HS-5 (cell line): Measurements from ENCODE around the gene GLIS1.
"Not testable (repeated sequence)": the region's sequence is repeated elsewhere in the genome, so short reads cannot be mapped to it uniquely, and the experiment has no call there.

Experiments used
- DNase-seq: peaks from one replicate; pipeline ENCODE4 v3.0.0-alpha.2; 2012; ENCODE audit warnings: low read depth

GLIS1 gene

DNA sequence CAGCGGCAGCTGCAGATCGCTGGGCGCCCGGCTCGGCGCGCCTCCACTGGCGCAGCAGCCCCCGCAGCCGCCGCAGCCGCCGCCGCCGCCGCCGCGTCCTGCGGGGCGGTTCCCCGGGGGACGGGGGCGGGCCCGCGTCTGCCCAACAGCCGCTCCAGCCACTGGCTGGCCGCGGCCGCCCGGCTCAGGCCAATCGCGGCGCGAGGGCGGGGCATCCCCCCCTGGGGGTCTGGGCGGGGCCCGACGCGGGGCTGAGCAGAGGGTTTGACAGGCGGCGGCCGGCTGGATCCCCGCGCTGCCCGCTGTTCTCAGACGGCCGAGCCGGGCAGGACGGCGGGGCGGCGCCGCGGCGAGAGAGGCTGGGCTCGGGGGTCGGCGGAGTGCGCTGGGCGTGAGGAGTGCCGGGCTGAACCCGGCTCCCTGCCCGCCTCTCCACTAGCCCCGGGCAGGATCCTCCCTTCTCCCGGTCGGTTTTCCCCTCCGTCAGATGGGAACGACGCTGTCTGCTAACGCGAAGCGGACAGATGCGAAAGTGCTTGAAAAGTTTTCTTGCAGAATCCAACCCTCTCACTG is at the start of gene GLIS1:
TSS of gene GLIS1 (minus strand) at position 56 of the 573 bp plus-strand sequence. CDS start 1,100 bp downstream, outside the sequence.
- peak; percentile 33 for DNase-seq

DNA sequence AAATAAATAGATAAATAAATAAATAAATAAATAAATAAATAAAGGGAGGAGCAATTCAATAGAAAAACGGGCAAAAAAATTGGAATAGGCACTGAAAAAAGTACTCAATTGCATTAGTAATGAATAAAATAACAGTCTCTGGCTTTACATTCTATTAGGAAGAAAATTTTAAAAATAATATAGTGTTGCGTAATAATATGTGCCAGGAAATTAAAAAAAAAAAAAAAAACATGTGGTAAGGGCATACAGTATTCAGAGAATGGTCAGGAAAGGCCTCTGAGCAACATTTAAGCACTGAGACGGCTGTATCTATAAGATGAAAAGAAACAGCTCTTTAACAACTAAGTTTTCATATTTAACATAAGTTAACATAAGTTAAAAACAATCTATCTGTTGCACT is 48.7 kb upstream of the GLIS1 start:
- no peak for DNase-seq

DNA sequence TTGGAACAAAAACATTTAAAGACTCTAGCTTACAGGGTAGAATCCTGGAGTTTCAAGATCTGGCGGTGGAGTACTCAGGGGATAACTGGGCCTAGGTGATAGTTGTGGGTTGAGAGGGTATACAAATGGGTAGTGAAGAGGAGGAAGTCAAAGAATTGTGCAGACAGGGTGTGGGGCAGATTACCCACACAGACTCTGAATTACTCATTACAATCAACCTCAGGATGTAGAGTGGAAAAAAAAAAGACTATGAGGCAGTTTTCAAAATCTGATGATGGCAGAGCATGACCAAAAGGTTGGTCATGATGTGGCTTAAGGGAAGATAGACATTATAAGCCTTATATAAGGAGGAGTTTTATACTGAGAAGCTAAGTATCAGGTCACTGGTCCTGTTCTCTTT is 44.1 kb upstream of the GLIS1 start:
- no peak for DNase-seq

DNA sequence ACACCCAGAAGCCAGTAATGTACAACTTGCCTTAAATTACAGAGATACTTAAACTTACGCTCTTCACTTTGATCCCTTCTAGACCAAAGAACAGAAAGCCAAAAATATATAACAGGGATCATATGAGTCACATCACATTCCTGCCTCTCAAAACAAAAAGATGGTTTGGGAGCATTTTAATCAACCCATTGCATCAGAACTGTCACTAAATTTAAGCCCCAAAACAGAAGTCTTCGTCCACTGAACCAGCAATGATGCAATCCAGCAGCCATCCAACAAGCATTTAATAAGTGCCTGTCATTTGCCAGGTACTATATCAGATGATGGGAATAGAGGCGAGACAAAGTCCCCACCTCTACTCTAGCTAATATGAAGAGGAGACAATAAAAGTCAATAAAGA is 42.7 kb upstream of the GLIS1 start:
- no peak for DNase-seq

DNA sequence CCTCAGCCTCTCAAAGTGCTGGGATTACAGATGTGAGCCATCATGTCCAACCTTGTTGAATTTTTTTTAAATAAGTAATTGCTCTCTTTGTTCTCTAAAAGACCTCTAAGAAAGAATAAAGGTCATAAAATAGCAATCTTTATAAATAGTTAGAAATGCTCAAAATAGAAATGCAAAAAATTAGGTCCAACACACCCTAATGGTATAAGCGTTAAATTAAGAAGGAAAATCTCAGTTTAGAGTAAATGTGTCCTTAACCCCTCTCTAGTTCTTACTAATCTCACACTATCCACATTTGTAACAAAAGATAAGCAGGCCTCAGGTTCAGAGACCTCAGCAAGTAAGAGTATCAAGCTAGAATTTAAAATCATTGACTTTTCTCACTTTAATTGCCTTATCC is 38.3 kb upstream of the GLIS1 start:
- DNase-seq = no peak

DNA sequence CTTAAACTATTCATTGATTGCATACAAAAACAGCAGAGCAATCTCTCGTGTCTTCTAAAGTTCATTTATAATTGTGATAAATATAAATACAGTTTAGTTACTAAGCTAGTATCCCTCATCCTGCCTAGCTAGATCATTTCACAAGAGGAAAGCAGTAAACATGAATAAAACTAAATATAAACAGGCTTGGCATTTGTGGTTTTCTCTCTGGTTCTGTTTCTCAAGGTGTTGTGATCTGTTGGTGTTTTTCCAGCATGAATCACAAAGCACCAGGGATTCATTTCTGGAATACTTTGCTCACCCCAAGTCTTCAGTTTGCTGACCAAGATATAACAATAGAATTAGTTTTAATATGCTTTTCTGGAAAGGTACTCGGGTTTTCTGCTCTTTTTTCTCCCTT is 32.7 kb upstream of the GLIS1 start:
- DNase-seq = no peak

DNA sequence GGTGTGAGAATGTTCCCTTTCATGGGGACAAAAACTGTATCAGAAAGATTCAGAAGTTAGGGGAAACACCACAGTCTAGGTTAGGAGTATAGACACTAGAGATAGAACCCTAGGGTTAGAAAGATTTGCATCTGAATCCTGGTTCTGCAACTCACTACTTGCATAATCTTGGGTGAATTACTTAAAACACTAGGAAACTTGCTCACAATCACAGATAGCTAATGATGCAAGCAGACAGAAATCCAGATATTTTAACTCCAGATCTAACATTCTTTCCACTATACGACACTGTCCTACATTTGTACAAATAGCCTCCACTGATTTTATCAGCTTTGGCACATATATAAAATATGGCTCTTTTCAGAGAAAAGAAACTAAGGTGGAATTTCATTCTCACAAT is 30.8 kb upstream of the GLIS1 start:
- no peak for DNase-seq

DNA sequence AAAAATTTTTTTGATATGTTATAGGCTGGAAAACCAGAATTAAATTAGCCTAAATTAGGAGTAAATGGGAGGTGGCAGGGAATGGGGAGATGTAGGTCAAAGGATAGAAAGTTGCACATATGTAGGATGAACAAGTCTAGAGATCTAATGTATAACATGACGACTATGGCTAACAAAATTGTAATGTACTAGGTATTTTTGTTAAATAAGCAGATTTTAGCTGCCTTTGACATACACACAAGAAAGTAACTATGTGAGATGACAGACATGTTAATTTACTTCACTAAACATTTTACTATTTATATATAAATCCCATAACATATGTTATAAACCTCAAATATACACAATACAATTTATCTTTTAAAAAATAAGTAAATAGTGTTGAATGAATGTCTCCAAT is 30.2 kb upstream of the GLIS1 start:
- DNase-seq = no peak

DNA sequence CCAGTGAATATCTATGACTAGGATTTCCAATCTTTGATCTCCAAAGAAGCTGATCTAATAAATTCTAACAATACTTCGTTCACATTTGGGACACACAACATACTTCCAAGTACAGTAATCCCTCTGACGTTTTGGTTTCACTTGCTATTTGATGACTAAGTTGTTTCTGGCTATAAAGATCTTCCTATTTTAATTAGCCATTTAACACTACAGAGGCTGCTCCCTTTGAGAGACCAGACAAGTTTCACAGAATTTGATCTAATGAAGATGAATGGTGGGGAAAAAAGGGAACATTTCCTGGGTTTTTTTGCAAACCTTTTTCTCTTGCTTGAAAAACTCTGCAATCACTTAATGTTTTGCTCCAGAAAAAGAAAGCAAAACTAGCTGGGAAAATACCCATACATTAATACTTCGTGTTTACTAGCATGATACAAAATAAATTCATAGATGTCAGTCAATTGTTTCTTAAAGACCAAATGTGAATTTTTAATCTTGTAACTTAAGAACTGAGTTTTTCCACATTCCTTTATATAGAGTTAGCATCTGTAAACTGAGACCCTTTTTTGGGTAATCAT is 28.0 kb upstream of the GLIS1 start:
- DNase-seq = no peak

DNA sequence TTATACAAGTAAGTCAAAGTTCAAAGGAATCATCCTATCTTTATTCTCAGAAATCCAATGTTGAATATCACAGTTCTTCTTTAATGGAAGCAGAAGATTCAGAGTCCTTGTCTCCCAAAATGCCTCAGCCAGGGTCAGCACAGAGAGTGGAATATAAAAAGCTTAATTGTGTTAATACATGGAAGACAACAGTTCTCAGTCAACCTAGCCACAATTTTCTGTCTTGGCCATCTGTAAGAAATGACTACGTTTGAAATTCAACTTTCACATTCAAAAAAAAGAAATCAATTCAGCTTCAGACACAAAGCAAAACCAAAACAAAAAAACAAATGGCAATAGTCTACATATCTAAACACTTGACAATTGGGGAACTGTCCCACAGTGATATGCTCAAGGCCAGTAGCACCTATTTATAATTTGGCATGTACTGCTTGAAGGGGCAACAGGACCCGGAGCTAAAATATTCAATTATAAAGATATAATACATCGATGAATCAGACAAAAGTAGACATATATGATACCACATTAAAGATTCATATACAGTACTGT is 27.3 kb upstream of the GLIS1 start:
- DNase-seq = no peak

DNA sequence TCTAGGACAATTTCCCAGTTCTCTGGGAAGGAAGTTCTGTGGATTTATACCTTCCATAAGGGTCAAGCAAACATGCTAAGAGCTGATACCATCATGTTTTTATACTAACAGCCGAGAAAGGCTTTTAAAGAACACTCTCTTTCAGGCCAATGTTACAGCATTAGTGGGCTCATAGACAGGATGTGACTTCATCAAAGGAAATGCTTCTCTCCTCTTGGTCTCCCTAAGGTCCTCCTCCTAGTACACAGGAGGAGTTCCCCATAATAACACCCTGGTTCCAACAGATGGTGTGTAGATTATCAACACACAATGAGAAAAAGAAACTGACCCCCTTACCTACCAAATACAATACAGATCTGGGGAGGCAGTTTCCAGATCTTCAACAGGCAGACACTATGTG is 26.7 kb upstream of the GLIS1 start:
- no peak for DNase-seq

DNA sequence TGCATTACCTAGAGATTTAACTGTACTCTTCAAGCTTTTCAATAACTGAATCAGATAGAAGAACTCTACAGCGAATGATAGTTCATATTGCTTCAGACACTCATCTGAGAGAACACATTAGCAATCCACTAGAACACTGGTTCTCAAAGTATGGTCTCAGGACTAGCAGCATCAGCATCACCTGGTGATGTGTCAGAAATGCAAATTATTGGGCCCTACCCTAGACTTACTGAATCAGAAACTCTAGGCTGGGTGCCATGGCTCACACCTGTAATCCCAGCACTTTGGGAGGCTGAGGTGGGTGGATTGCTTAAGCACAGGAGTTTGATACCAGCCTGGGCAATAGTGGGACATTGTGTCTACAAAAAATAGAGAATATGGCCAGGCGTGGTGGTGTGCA is 24.9 kb upstream of the GLIS1 start:
- DNase-seq = no peak

DNA sequence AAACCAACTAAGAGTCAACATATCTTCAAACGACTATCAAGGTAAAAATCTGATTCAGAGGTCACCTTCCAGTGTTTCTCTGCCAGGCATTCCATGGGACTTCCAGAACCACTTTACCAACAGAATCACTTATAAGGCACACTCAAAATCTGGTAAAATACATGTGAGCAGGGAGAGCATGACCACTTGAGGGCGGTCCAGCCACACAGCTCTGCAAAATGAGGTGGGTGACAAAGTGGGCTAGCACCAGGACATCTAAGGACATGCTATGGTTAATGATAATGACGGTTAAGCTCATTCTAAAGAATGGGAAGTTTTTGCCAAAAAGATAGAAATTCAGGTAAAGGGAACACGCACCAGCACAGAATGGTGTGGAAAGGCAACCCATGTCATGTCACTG is 24.5 kb upstream of the GLIS1 start:
- no peak for DNase-seq

DNA sequence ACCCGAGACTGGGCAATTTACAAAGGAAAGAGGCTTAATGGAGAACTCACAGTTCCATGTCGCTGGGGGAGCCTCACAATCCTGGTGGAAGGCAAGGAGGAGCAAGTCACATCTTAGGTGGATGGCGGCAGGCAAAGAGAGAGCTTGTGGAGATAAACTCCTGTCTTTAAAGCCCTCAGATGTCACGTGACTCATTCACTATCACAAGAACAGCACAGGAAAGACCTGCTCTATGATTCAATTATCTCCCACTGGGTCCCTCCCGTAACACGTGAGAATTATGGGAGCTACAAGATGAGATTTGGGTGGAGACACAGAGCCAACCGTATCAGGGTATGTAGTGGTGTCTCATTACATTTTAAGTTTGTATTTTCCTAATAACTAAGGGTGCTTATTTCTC is 21.5 kb upstream of the GLIS1 start:
- DNase-seq = not testable (repeated sequence)

DNA sequence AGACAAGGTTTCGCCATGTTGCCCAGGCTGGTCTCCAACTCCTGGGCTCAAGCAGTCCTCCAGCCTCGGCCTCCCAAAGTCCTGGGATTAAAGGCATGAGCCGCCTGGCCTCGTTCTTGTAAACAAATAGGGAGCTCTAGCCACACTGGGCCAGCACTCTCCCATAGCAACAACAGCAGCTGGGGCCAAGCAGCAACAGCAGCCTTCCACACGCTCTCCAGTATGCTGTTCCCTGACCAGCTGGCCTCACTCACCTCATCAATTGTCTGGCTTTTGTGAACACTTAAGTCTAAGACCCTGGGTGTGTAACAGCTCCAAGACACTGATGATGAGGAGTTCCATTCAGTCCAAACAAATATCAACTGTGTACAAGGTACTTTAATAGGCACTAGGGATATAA is 16.9 kb upstream of the GLIS1 start:
- no peak for DNase-seq

DNA sequence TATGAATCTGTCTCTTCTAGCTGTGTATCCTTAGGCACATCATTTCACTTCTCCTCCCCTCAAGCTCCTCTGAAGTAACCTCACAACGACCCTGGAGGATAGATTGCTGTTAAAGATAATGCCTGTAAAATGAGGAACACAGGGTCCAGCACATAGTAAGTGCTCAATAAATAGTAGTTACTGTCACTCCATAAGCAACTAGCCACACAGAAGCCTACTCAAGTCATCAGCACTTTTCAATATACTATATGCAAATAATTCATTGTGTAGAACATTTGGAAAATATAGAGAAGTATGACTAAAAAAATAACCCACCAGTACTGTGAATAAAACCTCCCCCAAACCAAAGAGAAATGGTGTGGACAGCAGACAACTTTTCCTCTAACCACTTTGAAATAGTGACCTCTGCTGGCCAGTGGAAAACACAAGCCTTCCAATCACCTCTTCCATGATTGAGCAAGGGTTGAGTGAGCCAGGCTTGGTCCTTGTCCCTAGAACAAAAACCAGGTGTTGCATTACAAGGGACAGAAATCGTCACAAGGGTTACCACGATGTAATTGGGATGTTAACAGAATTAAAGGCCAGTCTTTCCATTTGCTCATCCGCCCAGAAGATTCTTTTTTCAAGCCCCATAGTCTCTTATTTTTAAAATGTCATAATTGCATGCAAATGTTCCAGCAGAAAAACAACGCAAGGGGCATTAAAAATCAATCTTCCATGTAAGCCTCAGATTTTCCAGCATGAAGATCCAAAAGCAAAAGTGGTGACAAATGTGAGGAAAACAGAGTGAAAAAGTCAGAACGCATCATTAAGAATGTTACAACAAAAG is 15.7 kb upstream of the GLIS1 start:
- DNase-seq = no peak

DNA sequence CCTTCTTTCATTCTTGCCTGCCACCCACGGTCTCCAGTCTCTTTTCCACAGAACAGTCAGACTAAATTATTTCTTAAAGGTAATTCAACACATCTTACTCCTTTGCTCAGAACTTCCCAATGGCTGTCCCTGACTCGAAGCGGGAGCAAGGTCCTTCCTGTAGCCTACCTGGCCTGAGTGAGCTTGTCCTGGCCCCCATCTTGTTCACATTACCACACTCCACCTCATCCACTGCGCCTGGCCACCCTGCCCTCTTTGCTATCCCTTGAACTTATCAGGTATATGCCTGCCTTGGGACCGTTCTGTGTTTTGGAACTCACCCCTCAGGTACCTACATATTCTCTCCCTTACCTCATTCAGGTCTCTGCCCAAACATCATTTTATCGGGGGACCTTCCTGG is 13.3 kb upstream of the GLIS1 start:
- DNase-seq = no peak

DNA sequence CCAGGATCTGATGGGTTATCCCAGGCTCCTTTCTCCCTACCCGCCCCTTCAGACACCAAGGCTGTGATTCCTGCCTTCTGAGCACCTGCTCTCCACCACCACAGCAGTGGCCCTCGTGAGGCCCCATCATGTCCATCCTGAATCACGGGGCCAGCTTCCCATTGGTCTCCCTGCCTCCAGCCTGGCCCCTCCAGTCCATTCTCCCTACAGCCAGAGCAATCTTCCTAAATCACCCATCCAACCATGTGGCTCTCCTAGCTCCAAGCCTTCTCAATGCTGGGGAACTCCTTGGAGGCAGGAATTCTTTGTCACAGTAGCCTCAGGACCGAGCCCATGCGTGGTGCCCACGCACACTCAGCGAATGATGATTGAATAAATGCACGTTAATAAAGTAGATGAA is 8.9 kb upstream of the GLIS1 start:
- no peak for DNase-seq

DNA sequence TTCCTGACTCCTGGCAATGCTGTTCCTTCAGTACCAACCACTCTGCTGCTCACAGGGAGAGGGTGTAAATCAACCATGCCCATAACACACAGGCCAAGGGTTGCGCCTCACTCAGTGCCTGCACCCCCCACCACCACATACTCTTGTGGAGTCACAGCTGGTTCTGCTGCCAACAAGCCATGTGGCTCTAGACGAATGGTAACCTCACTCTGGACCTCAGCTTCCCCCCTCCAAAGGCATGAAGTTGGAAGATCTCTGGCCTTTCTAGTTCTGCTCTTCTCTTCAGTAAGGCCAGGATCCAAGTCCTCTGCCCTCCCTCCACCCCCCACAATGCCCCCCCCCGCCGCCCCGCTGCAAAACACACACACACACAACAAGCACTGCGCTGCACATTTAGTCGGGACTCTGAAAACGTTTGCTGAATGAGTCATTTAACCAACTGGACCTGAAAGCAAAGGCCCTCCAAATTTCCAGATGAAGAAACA is 1.7 kb upstream of the GLIS1 start:
- DNase-seq = no peak

DNA sequence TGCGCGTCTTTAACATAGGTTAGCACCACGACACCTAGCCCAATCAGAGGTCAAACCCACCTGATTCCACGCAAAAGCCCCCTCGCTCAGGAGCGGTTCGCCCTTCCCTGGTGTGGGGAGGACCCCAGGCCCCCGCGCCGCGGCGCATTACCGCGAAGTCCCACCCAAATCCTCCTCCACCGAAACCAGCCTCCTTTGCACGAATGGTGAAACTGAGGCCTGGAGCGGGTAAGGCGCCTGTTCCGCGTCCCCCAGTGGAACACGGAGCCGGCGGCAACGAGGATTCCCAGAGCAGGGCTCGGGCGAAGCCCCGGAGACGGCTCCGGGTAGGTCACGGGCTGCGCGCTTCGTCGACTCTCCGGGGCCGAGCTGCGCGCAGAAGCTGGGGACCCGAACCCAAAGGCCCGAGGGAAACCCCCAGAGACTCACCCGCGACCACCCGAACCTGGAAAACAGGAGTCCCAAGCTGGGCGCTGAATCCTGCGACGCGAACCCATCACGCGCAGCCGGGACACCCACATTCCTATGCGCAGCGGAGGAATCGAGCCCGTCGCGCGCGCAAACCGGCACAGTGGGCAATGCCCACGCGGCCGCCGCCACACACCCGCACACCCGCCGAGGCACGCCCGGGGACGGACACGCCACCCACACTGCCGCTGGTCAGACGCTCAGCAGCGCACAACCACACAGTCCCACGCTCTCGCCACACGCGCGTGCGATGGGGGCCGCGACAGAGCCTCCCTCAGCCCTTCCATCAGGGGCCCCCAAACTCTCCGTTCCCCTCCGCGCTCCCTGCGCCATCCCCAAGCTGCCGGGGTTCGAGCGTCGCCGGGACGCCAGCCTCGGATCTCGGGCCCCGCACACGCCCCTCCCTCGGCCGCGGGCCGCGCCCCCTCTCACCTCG is 507 bp downstream of the GLIS1 start:
- no peak for DNase-seq

DNA sequence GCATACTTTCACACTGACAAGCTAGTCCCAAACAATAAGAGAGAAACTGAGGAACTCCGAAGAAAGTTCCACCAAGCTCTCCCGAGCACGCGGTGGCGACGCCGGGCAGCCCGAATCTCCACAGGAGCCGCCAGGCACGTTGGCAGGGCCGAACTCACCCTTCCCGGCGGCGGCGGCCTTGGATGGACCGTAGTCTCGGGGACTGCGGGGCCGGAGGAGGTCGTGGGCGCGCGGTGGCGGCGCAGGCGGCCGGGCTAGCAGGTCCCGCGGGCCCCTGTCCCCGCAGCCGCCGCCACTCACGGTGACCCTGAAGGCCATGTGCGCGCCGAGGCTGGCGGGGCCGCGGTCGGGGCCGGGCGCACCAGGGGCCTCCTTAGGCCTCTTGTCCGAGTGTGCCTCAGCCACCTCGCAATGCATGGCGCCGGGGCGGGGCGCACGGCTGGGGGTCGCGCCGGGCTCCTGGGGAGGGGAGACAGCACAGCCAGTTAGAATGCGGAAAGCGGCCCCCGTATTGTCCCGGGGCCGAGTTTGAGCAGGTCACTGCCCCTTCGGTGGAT is 1.2 kb downstream of the GLIS1 start:
- no peak for DNase-seq

DNA sequence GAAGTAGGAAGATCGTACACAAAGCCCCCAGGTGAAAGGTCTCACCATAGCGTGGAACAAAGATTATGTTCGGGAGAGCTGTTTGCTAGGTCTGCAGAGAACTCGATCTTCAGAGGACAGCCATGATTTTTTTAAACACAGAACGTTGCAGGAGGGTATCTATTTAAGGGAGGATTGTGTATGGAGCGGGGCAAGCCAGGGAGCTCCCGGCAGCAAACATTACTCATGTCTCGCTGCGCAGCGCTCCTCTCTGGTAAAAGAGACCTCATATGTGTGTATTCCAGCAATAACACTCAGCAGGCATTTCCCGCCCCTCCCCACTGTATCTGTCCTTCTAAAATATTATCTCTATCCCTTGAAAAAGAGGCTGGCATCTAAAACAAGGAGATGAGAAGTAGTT is 2.7 kb downstream of the GLIS1 start:
- no peak for DNase-seq
